Lower lobe of right lung (tissue), 2 donors: ENCODE data around the gene METTL21C. TPM values are rescaled to one million over a fixed set of nuclear protein-coding genes. Genes with fewer than 3 reads are reported as not detected.

ENCODE experiments used
- ATAC-seq, 2 donors: fragments of 200-7000 bp; cut with Tn5 transposase; one replicate each; pipeline ENCODE4 v1.9.1; 2020 to 2022; ENCODE audit warnings: mild to moderate bottlenecking in 2 of 2, moderate library complexity in 2 of 2
- DNase-seq: peaks from one replicate; pipeline ENCODE4 v3.0.0-alpha.2; 2020
- H3K27ac ChIP-seq: fragments of 200-600 bp; one replicate; pipeline ENCODE4 v1.8.0; 2022
- H3K27me3 ChIP-seq: fragments of 200-600 bp; one replicate; pipeline ENCODE4 v1.8.0; 2022; ENCODE audit warnings: low read depth
- H3K36me3 ChIP-seq: fragments of 200-600 bp; one replicate; pipeline ENCODE4 v1.8.0; 2022; ENCODE audit warnings: mild to moderate bottlenecking
- H3K4me1 ChIP-seq: fragments of 200-600 bp; one replicate; pipeline ENCODE4 v1.8.0; 2022
- H3K4me3 ChIP-seq: fragments of 200-600 bp; one replicate; pipeline ENCODE4 v1.8.0; 2022; ENCODE audit warnings: mild to moderate bottlenecking
- H3K9me3 ChIP-seq: fragments of 200-600 bp; one replicate; pipeline ENCODE4 v1.8.0; 2022
- intact Hi-C: fragments of 100-400 bp; cut with DNase I; formaldehyde crosslinking; loops from one replicate; pipeline ENCODE4 v1.11.0; 2022
- total RNA-seq: library from RNA; stranded (reverse); fragmentation: NEBNext Ultra II Directional; extraction: Animal tissue kit (Norgen Biotek cat#: 25700); gene quantifications from one replicate; pipeline ENCODE4 v1.2.1, GENCODE V29; 2021
- TF ChIP-seq, protein P1 (sequence below): fragments of 200-600 bp; IDR thresholded peaks from one replicate; pipeline ENCODE4 v1.8.0; 2022; ENCODE audit warnings: antibody characterized with exemption, mild to moderate bottlenecking
- donor health status: DM: no; HTN: yes; CAD: no; lungs with severe emphysema.

Gene METTL21C
- total RNA-seq, 1 donor from 2014 or later, result not detected

DNA sequence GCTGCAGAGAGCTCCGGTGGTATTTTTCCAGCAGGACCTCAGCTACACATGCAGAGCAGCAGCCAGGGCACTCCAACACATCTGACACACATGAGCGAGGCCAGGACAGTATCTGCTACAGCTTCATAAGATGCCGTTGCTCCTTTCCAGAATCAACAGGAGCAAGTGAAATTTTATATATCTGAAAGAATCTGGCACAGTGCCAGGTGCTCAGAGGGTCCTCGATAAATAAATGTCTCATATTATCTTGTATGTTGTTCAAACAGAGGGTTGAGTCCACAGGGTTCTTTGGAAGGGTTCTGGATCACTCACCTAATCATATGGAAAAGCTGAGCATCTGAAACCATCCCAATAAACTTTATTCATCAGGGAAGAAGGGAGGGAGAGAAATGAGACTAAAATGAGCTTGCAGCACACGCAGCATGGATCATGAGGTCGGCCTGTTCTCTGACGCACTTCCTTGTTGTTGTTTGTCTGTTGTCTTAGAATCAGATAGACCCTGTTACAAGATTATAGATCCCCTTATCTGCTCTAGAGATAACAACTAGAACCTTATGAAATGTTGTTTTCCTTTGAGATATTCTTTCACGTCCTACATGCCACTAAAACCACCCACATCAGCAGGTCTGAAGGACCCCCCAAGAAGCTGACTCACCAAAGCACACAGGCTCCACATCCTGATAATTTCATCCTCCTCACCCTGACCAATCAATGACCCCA lies 3.2 kb upstream of the METTL21C start:
- Histone ChIP-seq H3K4me3 (no peak overlapping the region), H3K27ac (no peak overlapping the region), H3K36me3 (no peaks in the 10 kb centered on the region), H3K4me1 (no peaks in the 10 kb centered on the region), H3K27me3 (peaks cover 8% of the 10 kb centered on the region), H3K9me3 (no peaks in the 10 kb centered on the region)
- TF ChIP-seq, protein P1, sequence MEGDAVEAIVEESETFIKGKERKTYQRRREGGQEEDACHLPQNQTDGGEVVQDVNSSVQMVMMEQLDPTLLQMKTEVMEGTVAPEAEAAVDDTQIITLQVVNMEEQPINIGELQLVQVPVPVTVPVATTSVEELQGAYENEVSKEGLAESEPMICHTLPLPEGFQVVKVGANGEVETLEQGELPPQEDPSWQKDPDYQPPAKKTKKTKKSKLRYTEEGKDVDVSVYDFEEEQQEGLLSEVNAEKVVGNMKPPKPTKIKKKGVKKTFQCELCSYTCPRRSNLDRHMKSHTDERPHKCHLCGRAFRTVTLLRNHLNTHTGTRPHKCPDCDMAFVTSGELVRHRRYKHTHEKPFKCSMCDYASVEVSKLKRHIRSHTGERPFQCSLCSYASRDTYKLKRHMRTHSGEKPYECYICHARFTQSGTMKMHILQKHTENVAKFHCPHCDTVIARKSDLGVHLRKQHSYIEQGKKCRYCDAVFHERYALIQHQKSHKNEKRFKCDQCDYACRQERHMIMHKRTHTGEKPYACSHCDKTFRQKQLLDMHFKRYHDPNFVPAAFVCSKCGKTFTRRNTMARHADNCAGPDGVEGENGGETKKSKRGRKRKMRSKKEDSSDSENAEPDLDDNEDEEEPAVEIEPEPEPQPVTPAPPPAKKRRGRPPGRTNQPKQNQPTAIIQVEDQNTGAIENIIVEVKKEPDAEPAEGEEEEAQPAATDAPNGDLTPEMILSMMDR, result no peak
- DNase-seq (no peak), ATAC-seq (no peak)
- intact Hi-C loops, result no loop called here

DNA sequence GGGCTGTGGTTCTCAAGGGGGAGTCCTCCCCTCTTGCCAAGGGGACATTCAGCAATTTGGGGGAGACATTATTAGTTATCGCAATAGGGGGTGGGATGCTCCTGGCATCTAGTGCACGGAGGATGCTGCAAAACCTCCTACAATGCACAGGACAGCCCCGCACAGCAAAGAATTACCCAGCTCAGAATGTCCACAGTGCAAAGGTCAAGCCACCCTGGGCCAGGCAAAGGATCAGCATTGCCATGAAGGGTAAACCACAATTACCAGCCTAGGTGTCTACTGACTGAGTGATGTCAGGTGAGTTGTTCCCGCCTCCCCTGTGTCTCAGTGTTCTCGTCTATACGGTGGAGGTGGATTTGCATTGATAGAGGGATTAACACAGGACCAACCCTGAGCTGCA lies 2.4 kb upstream of the METTL21C start:
- no peak for ATAC-seq
- intact Hi-C loops, result no loop called here
- H3K4me3 ChIP-seq, result no peak overlapping the region

DNA sequence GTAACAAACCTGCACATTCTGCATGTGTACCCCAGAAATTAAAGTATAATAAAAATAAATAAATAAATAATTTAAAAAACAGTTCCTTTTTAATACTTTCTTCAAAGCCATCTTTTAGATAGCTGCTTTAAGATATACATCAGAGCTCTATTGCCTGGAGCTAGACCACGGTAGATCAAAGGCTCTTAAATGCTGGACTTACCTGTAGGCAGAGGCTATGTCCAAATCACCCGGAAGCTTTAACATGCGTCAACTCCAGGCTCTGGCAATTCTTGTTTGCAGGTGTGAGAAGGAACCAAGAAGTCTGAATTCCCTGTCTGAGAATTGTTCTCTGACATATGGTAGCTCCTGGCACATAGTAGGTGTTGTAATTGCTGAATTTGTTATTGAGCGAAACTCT lies 1.6 kb upstream of the METTL21C start:
- Histone ChIP-seq H3K27me3 (peaks cover 10% of the 10 kb centered on the region), H3K4me3 (no peak overlapping the region), H3K4me1 (no peaks in the 10 kb centered on the region), H3K36me3 (no peaks in the 10 kb centered on the region), H3K27ac (no peak overlapping the region), H3K9me3 (no peaks in the 10 kb centered on the region)
- intact Hi-C loops, result no loop called here
- no peak for DNase-seq
- ATAC-seq, result no peak
- TF ChIP-seq, protein P1, result no peak

More for the DNA sequence above, 2.4 kb upstream of the METTL21C start:
- Histone ChIP-seq H3K27ac (no peak overlapping the region), H3K36me3 (no peaks in the 10 kb centered on the region), H3K27me3 (peaks cover 10% of the 10 kb centered on the region), H3K9me3 (no peaks in the 10 kb centered on the region), H3K4me1 (no peaks in the 10 kb centered on the region)
- TF ChIP-seq, protein P1, result no peak
- no peak for DNase-seq

DNA sequence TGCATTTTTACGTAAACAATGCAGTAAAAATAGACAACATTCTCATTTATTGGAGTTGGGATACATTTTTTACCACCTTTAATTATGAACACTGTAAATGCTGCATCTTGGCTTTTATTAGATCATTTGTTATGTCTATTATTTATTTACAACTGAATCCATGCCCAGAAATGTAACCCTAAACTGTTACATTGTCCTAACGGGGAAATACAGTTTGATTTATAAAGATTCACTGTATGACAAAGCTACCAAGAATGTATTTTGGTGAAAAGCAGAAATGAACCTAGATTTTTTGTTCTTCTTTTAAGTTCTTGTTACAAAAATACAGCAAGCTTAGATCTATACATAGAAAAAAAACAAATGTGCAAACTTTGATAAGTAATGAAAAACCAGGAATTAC lies 1.1 kb downstream of the METTL21C start:
- TF ChIP-seq, protein P1, result no peak
- no peaks in the 10 kb centered on the region for H3K9me3 ChIP-seq
- ATAC-seq, result no peak
- no peak overlapping the region for H3K27ac ChIP-seq
- H3K36me3 ChIP-seq, result no peaks in the 10 kb centered on the region
- intact Hi-C loops, result no loop called here
- H3K4me3 ChIP-seq, result no peak overlapping the region
- H3K27me3 ChIP-seq, result peaks cover 10% of the 10 kb centered on the region
- no peaks in the 10 kb centered on the region for H3K4me1 ChIP-seq
- no peak for DNase-seq

DNA sequence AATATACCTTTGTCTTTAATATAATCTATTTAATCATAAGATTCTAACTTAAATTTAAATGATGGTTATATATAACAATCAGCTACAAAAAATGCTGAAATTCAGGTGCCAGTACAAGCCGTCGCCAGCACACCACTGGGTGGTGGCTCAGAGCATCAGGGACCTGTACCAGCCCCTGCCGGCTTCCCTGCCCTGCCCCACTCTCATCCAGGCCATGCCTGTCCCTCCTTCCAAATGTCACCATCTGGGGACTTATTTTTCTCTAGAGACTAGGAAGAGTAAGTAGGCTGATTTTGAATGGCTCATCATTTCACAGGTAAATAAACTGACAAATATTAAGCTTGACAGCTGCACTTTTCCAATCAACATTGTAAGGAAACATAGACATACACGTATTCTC lies 1.6 kb downstream of the METTL21C start:
- intact Hi-C loops, result no loop called here
- Histone ChIP-seq H3K36me3 (no peaks in the 10 kb centered on the region), H3K9me3 (no peaks in the 10 kb centered on the region), H3K27ac (no peak overlapping the region), H3K27me3 (peaks cover 10% of the 10 kb centered on the region), H3K4me3 (no peak overlapping the region), H3K4me1 (no peaks in the 10 kb centered on the region)
- TF ChIP-seq, protein P1, result no peak
- DNase-seq (no peak), ATAC-seq (no peak)
